Adrenal gland (tissue), 5 donors: ENCODE results near the gene TBL1XR1.

Experiments
- POLR2A ChIP-seq, 2 donors: fragments of 450-650 bp; IDR thresholded peaks; one replicate each; pipeline ENCODE4 v1.6.1; 2017; ENCODE audit warnings: antibody characterized with exemption in 2 of 2, mild to moderate bottlenecking in 2 of 2, moderate library complexity in 1 of 2
- TF ChIP-seq, protein P1 (sequence below), 6 experiments: fragments of 450-650 bp in 4 of 6; fragments of 200-600 bp in 2 of 6; sonication (generic) in 1 of 6; IDR thresholded peaks; 1 replicate in 5 of 6; 2 replicates in 1 of 6; pipeline versions ENCODE4 v1.5.1 to v1.8.0; 2016 to 2021; ENCODE audit warnings: antibody characterized with exemption in 6 of 6, mild to moderate bottlenecking in 2 of 6, moderate library complexity in 1 of 6
- donor health status: DM: no; HTN: no; CAD: no.

DNA sequence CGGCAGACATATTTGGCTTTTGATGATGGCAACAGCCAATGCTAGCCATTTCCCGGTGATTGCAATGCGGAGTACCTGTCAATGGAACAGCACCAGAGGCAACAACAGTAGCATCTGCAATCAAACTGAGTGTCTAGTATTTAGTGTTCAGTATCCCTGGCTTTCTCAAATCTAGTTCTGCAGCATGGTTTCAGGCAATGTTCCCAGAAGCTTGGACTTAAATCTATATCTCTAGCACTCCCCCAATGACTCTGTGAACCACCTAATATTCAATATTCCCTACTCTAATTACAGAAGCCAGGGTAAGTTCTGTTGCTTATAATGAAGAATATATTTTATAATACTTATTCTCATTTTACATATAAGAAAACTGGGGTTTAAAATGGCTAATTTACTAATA is 48.2 kb downstream of the TBL1XR1 start:
- TF ChIP-seq, protein P1, sequence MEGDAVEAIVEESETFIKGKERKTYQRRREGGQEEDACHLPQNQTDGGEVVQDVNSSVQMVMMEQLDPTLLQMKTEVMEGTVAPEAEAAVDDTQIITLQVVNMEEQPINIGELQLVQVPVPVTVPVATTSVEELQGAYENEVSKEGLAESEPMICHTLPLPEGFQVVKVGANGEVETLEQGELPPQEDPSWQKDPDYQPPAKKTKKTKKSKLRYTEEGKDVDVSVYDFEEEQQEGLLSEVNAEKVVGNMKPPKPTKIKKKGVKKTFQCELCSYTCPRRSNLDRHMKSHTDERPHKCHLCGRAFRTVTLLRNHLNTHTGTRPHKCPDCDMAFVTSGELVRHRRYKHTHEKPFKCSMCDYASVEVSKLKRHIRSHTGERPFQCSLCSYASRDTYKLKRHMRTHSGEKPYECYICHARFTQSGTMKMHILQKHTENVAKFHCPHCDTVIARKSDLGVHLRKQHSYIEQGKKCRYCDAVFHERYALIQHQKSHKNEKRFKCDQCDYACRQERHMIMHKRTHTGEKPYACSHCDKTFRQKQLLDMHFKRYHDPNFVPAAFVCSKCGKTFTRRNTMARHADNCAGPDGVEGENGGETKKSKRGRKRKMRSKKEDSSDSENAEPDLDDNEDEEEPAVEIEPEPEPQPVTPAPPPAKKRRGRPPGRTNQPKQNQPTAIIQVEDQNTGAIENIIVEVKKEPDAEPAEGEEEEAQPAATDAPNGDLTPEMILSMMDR (IDR thresholded peaks at IDR 0.05), result no peak
- no peak for TF ChIP-seq POLR2A (IDR thresholded peaks at IDR 0.05)
